Activated CD4-positive, alpha-beta T cell treated with anti-CD3 and anti-CD28 coated beads, Interleukin-2, amount 50 U/mL, for 1 hour (primary cell): ENCODE measurements around the gene ARHGAP6.
"Not testable (repeated sequence)": the region's sequence is repeated elsewhere in the genome, so short reads cannot be mapped to it uniquely, and the experiment has no call there.

Experiments used
- DNase-seq: peaks from one replicate; pipeline ENCODE4 v3.0.0-alpha.2; 2020

Gene ARHGAP6

DNA sequence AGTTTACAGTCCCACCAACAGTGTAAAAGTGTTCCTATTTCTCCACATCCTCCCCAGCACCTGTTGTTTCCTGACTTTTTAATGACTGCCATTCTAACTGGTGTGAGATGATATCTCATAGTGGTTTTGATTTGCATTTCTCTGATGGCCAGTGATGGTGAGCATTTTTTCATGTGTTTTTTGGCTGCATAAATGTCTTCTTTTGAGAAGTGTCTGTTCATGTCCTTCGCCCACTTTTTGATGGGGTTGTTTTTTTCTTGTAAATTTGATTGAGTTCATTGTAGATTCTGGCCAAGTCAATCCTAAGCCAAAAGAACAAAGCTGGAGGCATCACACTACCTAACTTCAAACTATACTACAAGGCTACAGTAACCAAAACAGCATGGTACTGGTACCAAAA lies 146.5 kb downstream of the ARHGAP6 start:
- DNase-seq = not testable (repeated sequence)

DNA sequence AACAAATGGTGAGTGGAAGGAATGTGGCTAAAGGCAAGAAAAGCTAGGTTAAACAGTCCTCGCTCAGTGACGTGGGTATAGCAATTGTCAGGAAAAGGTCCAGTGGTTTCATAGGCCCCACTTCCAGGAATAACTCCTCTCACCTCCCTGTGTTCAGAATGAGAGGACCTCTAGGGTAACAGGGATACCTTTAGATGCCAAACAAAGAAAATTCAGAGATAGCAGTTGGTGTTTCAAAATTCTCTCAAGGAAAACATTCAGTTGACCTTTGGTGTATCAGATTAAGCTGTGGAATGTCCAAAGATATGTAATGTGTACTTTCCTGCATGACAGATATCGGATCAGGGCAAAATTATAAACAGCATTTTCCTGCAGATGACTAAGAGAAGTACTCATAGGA lies 155.9 kb downstream of the ARHGAP6 start:
- DNase-seq = no peak

DNA sequence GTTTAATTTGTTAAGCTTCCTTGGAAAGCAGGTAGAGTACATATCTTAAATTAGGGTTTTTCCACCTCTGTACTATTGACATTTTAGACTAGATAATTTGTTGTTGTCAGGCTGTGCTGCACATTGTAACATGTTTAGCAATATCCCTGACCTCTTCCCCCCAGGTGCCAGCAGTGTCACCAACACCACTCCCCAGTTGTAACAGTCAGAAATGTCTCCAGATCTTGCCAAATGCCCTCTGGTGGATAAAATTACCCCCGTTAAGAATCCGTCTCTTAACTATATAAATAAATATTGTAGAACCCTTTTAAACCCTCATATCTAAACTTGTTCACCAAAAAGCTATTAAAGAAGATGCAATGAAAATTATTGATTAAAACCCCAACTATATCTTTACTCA lies 161.5 kb downstream of the ARHGAP6 start:
- DNase-seq = no peak

DNA sequence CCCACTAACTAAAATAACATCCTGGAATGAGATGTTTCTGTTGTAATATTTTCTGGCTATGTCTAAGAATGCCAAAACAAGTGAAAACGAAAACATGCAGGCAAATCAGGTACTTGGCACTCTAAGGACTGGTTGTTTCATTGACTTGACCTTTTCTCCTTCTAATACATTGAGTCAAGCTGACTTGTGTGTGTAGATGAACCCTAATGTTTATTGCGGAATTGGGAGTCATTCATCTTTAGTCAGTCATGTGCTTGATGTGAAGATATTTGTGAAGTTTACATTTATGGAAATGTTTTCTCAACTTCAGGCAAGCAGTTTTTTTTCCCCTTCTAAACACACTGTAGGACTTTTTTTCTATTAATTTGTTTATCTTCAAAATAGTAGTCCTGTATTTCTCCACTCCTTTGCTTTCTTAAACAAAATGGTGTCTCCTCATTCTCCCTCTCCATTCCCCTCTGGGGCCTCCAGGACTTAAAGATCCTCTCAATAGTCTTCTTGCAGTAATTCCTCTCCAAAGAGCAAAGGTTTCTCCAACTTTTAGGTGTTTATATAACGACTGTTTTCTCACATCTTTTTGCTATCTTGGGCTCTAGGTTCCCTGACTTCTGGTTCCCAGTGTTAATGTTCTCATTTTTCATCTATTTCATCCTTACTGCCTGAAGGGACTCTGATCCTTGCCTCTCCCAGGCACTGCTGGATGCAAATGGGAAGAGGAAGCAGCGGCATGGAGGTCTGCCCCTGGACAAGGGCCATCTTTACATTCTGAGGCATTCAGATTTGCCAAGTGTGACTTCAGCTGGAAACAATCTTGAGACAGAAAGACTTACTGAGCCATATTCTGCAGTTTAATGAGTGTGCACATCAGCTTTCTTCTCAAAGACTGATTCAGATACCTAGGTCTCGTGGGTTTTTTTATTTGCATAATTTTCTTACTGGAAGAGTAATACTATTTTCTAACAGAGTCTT lies 166.4 kb downstream of the ARHGAP6 start:
- no peak for DNase-seq

DNA sequence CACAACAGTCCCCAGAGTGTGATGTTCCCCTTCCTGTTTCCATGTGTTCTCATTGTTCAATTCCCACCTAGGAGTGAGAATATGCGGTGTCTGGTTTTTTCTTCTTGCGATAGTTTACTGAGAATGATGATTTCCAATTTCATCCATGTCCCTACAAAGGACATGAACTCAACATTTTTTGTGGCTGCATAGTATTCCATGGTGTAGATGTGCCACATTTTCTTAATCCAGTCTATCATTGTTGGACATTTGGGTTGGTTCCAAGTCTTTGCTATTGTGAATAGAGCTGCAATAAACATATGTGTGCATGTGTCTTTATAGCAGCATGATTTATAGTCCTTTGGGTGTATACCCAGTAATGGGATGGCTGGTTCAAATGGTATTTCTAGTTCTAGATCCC lies 174.3 kb downstream of the ARHGAP6 start:
- not testable (repeated sequence) for DNase-seq

DNA sequence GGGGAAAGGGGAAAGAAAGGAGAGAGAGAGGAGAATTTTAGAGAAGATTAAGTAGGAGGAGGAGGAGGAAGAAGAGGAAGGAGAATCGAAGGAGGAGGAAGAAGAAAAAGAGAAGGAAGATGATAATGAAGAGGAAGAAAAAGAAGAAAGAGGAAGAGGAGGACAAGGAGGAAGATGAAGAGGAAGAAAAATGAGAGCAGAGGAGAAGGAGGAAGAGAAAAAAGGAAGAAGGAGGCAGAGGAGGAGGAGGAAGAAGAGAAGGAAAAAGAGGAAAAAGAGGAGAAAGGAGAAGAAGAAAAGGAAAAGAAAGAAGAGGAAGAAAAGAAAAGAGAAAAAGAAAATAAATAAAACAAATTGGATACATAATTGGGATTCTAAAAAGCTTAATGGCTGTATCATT lies 181.4 kb downstream of the ARHGAP6 start:
- no peak for DNase-seq

DNA sequence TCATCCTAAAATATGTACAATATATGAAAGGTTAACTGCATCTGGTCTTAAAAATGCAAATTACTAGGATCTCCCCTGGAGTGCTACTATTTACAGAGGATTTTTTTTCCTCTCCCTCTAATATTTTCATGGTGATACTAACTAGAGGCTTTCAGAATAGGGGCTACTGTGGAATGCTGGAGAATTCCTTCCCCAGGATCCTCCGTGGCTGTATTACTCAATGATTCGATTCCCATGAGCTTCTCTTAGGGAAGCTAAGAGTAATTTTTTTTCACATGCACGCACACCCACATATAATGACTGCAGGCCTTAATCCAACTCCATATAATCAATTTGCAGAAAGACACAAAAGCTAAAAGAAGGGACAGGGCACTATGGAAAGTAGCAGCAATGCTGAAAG lies 184.7 kb downstream of the ARHGAP6 start:
- DNase-seq = no peak

DNA sequence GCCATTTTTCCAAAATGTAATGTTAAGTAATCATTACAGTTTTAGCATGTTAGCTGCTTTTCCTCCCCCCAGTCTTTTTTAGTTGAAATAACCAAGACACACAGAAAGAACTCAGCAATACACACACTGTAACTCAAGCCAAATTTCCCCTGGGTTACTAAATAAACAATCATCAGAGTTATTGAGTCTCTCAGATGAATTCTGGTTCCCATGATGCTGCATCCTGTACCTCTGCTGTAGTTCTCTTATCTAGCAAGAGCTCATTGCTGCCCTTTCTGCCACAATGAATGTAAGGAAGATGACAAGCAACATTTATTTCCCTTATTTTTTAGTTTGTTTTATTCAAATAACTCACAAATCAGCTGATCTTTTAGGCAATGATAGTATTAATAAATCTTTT lies 185.1 kb downstream of the ARHGAP6 start:
- no peak for DNase-seq

DNA sequence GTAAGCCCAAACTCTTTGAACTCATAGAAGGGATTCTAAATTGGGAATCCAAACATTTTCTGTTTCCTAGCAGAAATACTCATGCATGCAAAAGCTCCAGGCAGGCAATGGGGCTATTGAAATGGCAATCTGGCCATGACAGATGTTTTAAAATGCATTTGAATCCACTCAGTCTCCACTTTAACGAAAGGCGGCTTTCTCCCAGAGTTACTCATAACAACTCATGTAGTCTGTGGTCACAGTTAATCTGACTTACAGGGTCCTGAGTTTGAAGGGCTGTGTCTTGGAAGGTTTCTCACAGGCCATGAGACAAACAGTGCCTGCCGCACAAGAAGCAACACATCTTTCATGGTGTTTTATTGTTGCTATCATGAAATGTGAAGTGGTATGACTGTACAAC lies 186.8 kb downstream of the ARHGAP6 start:
- no peak for DNase-seq

DNA sequence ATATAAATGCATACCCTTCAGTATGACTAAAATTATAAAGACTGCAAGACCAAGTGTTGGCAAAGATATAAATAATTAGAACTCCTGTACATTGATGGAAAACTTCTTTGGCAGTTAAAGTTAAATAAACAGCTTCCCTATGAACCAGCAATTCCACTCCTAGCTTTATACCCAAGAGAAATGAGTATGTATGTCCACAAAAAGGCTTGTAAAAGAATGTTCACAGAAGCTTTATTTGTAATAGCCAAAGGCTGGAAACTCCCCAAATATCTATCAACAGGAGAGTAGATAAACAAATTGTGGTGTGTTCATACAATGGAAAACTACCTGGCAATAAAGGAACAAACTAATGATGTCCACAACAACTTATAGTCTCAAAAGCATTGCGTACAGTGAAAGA lies 187.7 kb downstream of the ARHGAP6 start:
- no peak for DNase-seq

DNA sequence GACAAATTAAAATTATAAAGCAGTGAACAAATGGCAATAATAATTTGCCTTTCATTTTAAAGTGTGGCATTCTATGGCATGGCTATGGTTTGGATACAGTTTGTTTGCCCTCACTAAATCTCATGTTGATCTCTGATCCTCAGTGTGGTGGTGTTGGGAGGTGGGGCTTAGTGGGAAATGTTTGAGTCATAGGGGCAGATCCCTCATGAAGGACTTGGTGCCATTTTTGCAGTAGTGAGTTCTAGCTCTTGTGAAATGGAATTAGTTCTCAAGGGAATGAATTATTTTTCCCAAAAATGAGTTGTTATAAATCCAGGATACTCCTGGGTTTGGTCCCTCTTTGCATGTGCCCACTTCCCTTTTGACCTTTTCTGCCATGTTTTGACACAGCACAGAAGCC lies 191.1 kb downstream of the ARHGAP6 start:
- DNase-seq = no peak

DNA sequence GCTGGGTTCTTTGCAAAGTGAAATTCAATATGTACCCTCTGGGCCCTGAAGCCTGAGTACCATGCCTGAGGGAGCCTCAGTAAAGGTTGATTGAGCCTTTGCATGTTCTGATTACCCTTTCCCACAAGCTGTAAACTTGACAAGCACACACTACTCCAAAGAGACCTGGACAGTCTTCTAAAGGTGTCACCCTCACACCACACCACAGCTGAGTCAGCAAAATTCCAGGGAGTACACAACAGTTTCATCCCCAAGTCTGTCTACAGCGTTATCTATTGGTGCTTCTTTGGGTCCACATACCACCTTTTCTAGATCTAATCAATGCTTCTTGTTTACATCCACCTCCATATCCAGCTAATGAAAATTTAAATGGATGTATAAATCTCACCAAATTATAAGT lies 191.7 kb downstream of the ARHGAP6 start:
- no peak for DNase-seq

DNA sequence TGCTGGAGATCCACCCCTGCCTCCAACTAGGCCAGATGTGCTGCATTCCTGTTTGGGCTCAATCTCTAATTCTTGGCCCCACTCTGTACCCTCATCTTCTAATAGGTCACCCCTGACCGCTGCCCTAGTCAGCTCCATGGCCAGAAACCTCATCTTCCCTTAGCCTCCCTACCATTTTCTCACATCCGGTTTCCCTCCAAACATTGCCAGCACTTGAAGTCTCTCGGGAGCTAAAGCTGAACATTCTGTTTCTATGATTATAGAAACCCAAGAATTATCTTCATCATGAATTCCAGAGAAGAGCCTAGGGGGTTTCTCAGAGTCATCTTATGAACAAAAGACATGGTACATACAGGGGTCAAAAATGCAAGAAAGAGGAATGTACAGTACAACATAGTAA lies 192.8 kb downstream of the ARHGAP6 start:
- DNase-seq = no peak

DNA sequence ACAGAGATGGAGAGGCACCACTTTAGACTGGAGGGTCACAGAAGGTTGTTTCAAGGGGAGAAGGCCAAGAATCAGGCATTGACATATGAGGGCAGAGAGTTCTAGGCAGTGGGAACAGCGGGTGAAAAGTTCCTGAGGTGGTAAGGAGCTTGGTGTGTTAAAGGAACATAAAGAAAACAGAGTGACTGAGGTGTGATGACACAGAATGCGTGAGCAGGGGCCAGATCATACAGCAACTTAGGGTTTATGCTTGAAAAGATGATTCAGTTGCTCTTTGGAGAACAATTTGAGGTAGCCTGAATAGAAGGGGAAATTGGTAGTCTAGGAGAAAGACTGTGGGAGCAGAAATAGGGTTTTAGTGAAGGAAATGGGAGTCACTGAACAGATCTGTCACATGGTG lies 193.3 kb downstream of the ARHGAP6 start:
- DNase-seq = no peak

DNA sequence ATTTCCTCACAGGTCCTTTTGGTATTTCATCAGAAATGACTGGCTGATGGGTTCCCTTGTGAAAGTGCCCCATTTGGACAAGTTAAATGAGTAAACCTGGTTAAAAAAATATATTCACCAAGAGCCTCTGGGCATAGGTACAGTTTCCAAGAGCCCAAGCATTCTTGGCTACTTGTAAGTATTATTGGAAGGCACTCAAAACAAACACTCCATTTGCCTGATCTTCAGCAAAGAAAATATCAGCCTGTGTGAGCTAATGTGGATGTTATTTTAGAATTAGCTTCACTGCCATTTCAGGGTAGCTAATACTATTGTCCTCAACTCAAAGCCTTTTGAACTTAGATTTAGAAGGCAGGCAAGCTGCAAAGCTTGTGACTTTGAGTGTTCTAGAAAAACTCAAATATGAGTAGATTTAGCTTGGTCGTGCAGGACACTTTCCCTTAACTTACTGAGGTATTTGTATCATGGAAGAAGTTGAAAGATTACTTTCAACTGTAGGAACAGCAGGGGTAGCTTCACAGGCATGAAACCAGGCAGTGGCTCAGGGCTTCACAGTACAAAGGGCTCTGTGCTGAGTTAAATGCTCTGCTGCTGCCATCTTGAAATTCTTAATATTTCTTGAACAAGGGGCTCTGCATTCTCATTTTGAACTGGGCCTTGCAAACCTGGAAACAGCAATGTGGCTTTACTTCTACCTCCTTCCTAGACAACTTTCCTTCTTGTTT lies 195.3 kb downstream of the ARHGAP6 start:
- no peak for DNase-seq

DNA sequence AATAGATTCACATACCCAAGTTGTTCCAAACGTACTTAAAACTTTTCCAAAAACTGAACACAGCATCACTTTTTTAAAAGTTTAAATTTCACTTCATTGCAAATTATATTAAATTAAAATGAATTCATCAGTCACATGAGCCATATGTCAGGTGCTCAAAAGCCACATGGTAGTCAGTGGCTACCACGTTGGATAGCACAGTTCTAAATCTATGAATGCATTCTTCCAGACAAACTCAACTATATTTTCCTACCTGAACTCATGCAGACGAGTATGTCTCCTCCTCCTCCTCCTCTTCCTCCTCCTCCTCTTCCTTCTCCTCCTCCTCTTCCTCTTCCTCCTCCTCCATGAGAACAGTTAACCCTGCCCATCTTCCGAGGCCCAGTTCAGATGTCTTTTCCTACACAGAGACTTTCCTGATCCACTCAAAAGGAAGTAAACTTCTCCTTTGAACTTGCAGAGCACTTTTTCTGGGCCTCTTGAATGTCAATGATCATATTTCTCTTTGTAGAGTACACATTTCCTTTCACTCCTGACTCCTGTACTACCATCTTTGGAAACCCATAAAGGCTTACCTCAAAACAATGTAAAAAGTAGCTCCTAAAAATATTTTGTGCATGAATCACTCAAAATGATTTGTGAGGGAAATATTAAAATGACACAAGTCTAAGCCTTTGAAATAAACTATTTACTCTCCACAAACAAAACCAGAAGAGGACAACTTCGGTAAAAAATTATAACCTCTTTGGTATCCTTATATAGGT lies 199.9 kb downstream of the ARHGAP6 start:
- DNase-seq = no peak

DNA sequence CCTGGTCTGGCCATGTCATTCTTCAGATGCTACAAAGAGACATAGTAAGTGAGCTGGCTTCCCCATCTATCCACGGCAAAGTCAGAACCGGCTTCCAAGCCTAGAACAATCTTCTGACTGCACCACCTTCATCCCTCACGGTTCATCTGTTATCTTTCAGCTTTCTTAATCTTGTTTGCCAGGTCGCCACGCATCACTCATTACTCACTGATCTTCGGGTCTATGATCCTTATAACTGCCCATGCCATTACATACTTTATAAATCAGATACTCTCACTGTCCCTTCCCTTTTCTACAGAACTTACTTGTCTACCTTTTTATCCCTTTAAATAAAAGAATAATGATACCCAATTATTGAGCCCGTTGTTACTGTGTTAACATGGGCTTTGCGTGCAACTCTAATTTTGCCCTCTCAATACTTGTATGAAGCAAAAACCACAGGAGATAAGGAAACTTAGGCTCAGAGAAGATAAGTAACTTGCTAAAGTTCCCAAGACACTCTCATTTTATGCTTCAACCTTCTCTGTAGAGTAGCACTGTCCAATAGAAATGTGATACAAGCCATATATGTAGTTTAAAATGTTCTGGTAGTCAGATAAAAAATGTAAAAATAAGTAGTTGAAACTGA lies 200.8 kb downstream of the ARHGAP6 start:
- no peak for DNase-seq

DNA sequence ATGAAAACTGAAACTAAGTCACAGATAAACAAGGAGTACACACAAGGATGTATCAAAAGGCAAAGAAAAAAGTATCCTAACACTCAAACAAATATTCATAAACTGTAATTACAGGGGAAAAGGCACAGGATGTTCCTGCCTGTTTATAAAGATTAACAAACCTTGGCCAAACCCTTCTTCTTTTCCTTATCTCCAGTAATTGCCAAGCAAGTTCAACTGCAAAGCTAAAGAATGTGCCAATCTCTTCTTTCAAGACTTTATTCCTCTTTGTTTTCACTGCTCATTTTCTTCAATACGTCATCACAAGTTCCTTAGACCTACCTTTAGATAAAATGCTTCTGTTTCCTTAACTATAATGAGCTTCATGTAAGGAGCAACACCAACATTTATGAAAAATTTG lies 201.3 kb downstream of the ARHGAP6 start:
- DNase-seq = no peak

DNA sequence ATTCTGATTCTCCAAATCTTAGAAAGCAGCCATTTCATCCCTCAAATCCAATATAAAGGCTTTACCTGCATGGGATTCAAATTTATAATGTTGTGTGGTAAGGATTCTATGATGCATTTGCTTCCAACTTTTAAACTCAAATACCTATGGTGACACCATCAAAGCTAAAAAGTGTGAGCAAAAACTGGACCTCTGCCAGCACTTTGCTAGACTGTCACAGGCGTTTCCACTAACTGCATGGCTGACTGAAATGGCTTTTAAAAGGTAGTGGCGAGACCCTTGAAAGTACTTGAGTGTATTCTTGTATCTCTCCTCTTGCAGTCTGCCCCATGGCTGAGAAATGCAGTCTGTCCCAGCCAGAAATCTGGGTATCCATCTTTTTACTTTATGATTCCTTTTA lies 203.1 kb downstream of the ARHGAP6 start:
- DNase-seq = no peak

DNA sequence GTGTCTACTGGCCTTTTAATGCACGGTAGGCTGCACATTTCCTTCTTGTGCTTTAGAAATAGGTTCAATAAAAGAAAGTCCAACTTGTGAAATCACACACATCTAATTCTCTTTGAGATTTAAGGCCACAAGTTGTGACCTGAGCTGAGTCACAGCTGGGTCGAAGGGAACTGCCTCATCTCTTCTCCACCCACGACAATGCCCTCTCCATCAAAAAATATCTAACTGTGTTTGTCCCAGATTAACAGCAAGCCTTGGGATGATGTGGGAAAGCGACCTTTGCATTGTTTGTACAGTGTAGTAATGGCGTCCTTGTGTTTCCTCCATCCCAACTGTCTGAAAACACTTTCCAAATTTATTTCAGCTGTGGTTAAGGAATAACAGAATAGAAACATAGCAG lies 203.6 kb downstream of the ARHGAP6 start:
- DNase-seq = no peak

DNA sequence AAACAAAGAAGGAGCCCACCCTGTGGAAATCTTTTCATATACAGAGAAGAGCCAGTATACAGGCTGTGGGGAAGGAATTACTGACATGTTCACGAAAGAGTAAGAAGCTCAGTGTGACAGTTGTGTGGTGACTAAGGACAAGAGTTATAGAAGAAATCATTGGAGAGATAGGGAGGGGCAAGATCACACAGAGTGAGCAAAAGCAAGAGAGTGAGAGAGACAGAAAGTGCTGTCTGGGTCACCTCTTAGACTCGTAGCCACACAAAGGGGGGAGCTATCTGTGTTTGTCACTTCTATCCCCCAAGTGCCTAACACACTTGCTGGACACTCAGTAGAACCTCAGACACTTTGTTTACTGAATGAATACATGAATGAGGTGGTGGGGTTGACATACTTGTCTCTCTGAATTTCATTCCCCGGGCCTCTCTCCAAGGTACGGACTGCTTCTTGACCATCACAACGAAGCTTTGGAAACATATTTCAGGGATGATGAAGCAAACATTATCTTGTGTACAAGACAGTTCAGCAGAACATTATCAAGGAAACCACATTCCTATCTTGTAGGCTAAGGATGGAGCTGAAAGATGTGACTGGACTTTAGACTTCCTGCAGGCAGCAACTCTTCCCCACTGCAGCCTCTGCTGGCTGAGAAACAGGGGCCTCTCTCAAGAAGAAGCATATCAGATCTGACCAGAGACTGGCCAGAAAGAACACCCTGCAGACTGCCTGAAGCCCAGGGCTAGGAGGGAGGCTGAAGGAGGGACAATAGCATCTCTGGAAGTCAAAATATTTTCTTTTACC lies 204.3 kb downstream of the ARHGAP6 start:
- DNase-seq = no peak

DNA sequence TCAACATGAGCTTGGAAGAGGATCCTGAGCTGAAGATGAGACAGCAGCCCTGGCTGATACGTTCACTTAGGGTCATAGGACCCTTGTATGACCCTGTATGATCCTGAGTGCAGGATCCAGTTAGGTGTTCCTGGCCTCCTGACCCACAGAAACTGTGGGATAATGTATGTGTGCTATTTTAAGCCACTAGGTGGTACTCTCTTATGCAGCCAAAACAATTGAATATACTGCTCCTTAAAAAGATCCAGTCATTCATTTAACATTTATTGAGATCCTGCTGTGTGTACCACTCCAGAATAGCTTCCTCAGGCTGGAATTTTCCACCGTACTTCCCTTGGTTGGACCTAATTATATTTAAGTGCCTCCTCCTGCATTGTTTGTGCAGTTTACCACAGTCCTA lies 205.4 kb downstream of the ARHGAP6 start:
- no peak for DNase-seq
